Kidney tubule cell (primary cell): ENCODE measurements around the gene DDX11.
A peak's percentile ranks its signal among the peaks of the same experiment; 100 is the strongest.
"Not testable (repeated sequence)": the region's sequence is repeated elsewhere in the genome, so short reads cannot be mapped to it uniquely, and the experiment has no call there.

Source experiments
- DNase-seq: peaks from one replicate; pipeline ENCODE4 v3.0.0-alpha.2; 2018; ENCODE audit warnings: low spot score

The DDX11 gene

GRCh38 chr12:31073527-31074332 lies at the start of gene DDX11:
TSS of gene DDX11 (plus strand) at chr12:31073860. CDS start at chr12:31078394, 4,534 bp downstream.
- peak; percentile 92 for DNase-seq

DNA sequence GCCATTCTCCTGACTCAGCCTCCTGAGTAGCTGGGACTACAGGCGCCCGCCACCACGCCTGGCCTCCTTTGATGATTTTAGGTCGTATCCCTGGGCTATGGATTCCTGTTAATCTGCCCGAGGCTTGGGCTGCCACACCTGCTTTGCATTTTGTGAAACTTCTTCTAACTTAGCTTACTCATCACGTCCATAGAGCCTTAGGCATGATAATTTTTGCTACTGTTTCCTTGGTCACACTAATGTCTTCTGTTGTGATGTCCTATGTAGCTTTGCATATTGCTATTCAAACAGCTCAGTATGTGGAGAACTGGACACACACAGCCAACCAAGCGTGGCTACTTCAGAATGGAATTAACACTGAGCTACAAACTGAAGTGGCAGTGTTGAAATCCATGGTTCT lies 47.5 kb upstream of the DDX11 start:
- peak; percentile 56 for DNase-seq

- DNase-seq, result not testable (repeated sequence)
These were observed 46.7 kb upstream of the DDX11 start for GRCh38 chr12:31027006-31027405.

DNA sequence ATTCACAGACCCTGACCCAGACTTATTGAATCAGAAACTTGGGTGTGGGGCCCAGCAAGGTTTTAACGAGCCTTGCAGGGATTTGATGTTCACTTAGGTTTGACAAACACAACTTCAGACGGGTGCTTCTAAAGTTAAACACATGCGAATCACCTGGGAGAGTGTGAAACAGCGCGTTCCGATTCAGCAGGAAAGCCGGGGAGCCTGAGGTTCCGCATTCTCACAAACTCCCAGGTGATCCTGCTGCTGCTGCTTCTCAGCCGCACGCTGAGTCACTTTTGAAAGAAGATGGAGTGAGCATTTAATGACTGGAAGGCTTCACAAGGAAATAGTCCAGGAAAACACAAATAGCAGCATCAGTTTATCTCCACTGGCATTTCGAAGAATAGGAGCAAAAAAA lies 44.2 kb upstream of the DDX11 start:
- DNase-seq, result peak; percentile 13

DNA sequence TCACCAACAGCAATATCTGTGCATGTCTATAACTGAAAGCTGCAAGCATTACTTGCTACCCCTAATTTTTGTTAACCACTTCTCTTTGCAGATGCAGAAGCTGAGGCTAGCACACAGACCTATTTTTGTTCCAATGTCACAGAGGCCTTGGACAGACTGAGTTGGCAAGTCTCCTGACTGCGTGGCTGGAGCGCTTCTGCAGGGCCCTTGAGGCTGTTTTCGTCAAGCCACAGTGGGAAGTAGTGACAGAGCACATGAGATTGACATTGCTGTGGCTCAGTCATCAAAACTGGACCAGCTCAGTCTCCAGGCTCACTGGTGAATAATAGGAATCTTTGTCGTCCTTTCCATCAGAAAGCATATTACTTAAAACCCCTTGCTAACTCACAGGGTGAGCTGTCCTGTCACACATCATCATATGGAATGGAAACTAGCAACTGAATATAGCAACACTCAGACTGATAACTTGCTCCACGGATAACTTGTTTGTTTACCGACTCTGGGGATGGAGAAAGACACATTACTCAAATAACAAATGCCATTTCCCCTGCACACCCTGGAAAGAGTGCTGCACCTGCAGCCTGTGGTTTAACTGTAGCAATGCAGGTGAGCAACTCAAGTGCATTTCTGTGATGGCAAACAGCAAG lies 43.6 kb upstream of the DDX11 start:
- no peak for DNase-seq

- no peak for DNase-seq
These were observed 41.7 kb upstream of the DDX11 start for GRCh38 chr12:31031951-31032335.

- DNase-seq, result no peak
These were observed 40.5 kb upstream of the DDX11 start for GRCh38 chr12:31033146-31033545.

GRCh38 chr12:31033681-31034080 lies 40.0 kb upstream of the DDX11 start:
- peak; percentile 50 for DNase-seq

GRCh38 chr12:31034372-31034771 lies 39.3 kb upstream of the DDX11 start:
- peak; percentile 80 for DNase-seq

GRCh38 chr12:31035226-31035625 lies 38.4 kb upstream of the DDX11 start:
- peak; percentile 9 for DNase-seq

- peak; percentile 15 for DNase-seq
These were observed 37.5 kb upstream of the DDX11 start for GRCh38 chr12:31035967-31036665.

DNA sequence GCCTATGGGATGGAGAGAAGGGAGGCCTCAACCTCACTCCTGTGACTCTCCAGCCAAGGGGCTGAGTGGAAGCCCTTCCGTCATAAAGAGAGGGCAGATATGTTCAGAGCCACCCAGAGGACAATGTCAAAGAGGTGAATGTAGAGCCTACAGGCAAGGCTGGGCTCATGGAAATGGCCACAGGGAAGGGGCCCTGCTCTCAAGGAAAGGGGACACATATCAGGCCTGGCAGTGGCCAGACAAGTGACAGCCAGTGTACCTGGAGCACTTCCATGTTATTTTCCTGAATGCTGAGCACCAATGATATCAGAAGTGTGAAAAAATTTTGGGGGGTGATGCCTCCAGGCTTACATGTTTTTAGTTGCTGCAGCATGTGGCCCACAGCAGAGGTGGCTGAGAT lies 36.6 kb upstream of the DDX11 start:
- no peak for DNase-seq

DNA sequence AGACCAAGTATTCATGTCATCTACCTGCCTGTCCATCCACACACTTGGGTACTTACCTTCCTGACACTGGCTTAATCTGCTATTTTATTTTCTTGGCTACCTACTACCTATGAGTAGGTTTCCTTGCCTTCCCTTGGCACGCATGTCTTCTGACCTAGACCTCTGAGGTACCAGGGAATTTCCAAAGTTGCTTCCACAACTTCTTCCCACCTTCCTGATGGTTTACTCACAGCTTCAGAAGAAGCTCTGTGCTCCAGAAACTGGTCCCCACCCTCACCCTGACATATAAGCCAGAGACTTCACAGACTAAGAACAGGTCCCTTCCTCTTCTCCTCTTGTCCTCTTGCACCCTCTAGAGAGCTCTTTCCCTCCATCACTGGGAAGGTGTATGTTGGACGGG lies 35.7 kb upstream of the DDX11 start:
- peak; percentile 81 for DNase-seq

- no peak for DNase-seq
These were observed 32.6 kb upstream of the DDX11 start for GRCh38 chr12:31041033-31041564.

DNA sequence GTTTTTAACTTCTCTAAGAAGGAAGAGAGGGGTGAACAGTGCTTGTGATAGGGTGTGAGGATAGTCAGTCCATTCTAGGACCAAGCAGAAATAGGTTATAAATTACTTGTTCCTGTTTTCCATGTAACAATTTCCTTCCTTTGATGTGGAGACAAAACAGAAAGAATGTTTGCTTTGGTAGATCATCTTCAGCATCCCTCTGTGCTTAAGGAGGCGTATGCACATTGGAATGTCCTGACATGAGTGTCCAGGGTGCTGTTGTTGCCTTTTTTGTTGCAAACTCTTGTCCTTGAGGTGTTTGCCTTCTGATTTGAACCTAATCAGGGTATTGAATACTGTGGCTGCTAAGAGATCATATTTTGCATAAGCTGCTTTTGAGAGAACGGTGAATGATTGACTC lies 23.5 kb upstream of the DDX11 start:
- DNase-seq, result peak; percentile 78

DNA sequence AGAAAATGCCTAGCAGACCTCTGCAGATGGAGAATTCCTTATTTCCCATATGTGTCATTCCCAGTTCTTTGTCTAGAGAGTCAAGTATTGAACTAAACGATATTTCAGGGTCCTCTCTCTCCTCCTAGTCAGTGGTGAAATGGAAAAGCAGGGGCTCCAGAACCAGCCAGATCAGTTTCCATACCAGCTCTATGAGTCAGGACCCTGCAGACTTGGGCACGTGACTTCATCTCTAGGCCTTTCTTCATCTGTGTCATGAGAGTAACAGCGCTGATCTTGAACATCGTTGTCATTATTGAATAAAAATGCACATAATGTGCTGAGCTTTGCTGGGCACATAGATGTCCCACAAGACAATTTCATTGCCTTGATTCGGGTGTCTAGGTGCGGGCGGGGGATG lies 23.1 kb upstream of the DDX11 start:
- DNase-seq, result peak; percentile 48

GRCh38 chr12:31051692-31052091 lies 22.0 kb upstream of the DDX11 start:
- DNase-seq, result not testable (repeated sequence)

DNA sequence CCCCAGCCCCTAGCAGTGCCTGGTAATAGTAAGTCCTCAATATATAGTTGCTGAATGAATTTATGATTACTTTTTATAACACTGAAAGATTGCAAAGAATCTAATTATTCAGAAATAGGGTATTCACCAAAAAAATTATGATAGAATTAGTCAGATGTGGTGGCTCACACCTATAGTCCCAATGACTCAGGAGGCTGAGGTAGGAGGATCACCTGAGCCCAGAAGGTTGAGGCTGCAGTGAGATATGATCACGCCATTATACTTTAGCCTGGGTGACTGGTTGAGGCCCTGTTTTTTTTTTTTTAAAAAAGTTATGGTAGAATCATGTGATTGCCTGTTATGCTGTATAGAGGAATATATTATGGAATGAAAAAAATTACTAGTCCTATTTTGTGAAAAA lies 21.5 kb upstream of the DDX11 start:
- DNase-seq, result not testable (repeated sequence)

- DNase-seq, result peak; percentile 80
These were observed 20.8 kb upstream of the DDX11 start for GRCh38 chr12:31052666-31053439.

DNA sequence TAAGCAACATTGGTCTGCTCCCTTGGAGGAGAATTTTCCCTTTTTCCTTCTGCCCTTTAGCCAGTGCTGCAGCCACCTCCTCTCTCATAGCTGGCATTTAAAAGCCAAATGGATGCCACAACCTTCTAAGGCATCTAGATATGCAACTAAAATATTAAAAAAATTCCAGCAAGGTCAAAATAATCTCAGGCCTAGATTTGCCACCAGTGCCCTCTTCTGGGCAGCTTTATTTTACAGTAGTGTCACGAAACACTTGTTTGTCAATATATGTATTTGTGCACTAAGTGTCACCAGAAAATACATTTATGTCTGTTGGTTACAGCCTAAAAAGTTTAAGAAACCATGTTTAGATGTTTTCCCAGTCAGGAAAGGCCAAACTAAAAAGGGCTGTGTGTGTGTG lies 19.7 kb upstream of the DDX11 start:
- DNase-seq, result peak; percentile 11

- DNase-seq, result no peak
These were observed 16.0 kb upstream of the DDX11 start for GRCh38 chr12:31057671-31058070.

GRCh38 chr12:31066196-31066595 lies 7.5 kb upstream of the DDX11 start:
- not testable (repeated sequence) for DNase-seq
